AG20443 (cell line): ENCODE data around the gene NUCKS1.
"Not testable (repeated sequence)": the region's sequence is repeated elsewhere in the genome, so short reads cannot be mapped to it uniquely, and the experiment has no call there.

Source experiments
- DNase-seq: peaks from one replicate; pipeline ENCODE4 v3.0.0; 2012; ENCODE audit warnings: low spot score, mixed read lengths

Gene NUCKS1

DNA sequence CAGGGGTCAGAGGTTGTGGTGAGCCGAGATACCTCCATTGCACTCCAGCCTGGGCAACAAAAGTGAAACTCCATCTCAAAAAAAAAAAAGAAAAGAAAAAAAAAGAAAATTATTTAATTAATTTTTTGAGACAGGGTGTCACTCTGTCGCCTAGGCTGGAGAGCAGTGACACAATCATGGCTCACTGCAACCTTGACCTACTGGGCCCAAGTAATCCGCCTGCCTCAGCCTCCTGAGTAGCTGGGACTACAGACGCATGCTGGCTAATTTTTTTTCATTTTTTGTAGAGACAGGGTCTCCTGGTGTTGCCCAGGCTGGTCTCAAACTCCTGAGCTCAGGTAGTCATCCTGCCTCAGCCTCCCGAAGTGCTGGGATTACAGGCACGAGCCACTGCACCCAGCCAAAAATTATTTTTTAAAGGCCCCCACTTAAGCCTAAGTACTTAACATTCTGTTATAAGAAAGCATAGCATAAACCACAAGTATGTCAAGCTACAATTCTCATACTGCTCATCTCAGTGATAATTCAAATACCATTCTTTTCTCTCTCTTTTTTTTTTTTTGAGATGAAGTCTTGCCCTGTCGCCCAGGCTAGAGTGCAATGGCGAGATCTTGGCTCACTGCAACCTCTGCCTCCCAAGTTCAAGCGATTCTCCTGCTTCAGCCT, 19.9 kb downstream of the NUCKS1 start:
- no peak for DNase-seq

- DNase-seq = no peak
Observed at GRCh38 chr1:205726619-205727125, 23.3 kb downstream of the NUCKS1 start.

GRCh38 chr1:205725514-205725913, 24.5 kb downstream of the NUCKS1 start:
- DNase-seq = no peak

GRCh38 chr1:205720740-205721139, 29.2 kb downstream of the NUCKS1 start:
- not testable (repeated sequence) for DNase-seq

DNA sequence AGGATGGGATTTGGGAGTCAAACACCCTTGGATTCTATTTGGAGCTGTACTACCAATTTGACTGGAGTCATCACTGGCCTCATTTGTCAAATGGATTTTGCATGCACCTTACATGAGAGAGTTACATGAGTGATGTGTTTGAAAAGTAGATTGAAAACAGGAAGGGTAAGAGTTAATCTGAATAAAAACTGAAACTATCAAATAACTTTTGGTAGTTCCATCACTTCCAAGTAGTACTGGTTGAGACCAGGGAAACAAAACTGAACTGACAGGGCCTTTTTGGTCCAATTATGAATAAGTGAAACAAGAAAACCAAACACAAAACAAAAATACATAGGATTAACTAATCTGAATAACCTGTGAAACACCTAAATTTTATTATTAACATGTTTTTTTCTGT, 30.2 kb downstream of the NUCKS1 start:
- no peak for DNase-seq

- no peak for DNase-seq
Observed at GRCh38 chr1:205719015-205719414, 31.0 kb downstream of the NUCKS1 start.

- no peak for DNase-seq
Observed at GRCh38 chr1:205716371-205717132, 33.4 kb downstream of the NUCKS1 start.

GRCh38 chr1:205715628-205716027, 34.4 kb downstream of the NUCKS1 start:
- DNase-seq = no peak

GRCh38 chr1:205714906-205715246, 35.1 kb downstream of the NUCKS1 start:
- DNase-seq = no peak

DNA sequence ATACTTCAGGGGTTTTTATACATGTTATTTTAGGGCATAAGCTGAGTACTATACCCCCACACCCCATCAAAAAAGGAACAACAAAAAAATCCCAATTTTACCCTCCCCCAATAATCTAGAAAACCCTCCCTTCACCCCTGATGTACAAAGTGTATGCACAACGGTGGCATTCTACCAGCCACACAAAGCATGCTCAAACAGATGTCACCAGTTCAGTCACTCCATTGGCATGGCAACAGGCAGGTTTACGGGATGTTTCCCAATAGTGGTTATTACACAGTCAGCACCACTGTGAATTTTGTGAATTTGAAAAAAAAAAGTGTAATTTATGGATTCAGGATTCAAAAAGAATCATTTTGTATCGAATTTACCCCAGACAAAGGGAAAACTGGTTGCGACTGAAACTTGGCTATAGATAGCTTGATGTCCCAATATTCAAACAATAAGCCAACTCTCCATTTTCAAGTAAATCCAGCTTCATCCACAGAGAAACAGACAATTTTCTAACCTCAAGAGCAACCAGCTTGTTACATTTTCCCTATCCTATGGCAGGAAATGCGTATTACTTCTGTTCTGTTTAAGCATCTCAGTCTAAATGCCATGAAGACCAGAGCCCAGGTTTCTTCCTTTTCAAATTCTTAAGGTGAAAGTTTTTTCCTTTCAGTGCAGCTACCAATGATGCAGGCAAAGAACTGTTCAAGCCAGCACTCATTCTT, 35.6 kb downstream of the NUCKS1 start:
- peak; percentile 53 for DNase-seq

GRCh38 chr1:205711105-205712048, 38.6 kb downstream of the NUCKS1 start:
- DNase-seq = peak; percentile 71

GRCh38 chr1:205710201-205711062, 39.5 kb downstream of the NUCKS1 start:
- no peak for DNase-seq

GRCh38 chr1:205709640-205710039, 40.3 kb downstream of the NUCKS1 start:
- no peak for DNase-seq

- DNase-seq = peak; percentile 64
Observed at GRCh38 chr1:205709059-205709398, 41.0 kb downstream of the NUCKS1 start.

GRCh38 chr1:205706601-205707502, 43.1 kb downstream of the NUCKS1 start:
- DNase-seq = no peak

- no peak for DNase-seq
Observed at GRCh38 chr1:205704903-205705302, 45.1 kb downstream of the NUCKS1 start.

DNA sequence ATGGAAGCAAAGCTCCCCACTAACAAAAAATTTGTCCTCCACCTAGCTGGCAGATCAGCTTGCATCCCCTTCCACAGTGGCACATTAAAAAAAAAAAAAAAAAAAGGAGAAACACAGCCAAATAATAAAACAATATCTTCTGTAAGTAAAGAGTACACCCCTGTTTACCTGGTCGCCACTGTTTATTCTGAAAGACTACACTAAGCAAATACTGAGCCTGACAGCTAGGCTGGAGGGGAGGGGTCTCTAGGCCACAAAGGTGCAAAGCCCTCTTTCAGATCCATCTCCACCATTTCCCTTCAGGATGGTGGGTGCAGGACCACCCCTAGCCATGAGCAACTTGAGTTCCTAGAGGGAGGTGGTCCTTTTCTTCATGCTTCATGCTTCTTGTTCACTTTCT, 46.9 kb downstream of the NUCKS1 start:
- no peak for DNase-seq

- no peak for DNase-seq
Observed at GRCh38 chr1:205701891-205702290, 48.1 kb downstream of the NUCKS1 start.

- DNase-seq = no peak
Observed at GRCh38 chr1:205701420-205701819, 48.6 kb downstream of the NUCKS1 start.

GRCh38 chr1:205700865-205701401, 49.0 kb downstream of the NUCKS1 start:
- no peak for DNase-seq
